Vagina (tissue), 2 donors: Measurements from ENCODE around the gene RALBP1. TPM values are rescaled to one million over a fixed set of nuclear protein-coding genes. Genes with fewer than 3 reads are reported as not detected.

Source experiments
- DNase-seq, 2 donors: peaks; one replicate each; pipeline ENCODE4 v3.0.0-alpha.2; 2017; ENCODE audit errors: extremely low spot score in 2 of 2
- H3K27ac ChIP-seq: fragments of 200-600 bp; sonication (generic); one replicate; pipeline ENCODE4 v1.5.1; 2019
- H3K27me3 ChIP-seq: fragments of 200-600 bp; sonication (generic); one replicate; pipeline ENCODE4 v1.5.1; 2019
- H3K36me3 ChIP-seq, 2 donors: fragments of 200-600 bp; sonication (generic); one replicate each; pipeline ENCODE4 v1.5.1; 2017 to 2019
- H3K4me1 ChIP-seq: fragments of 200-600 bp; sonication (generic); one replicate; pipeline ENCODE4 v1.5.1; 2019
- H3K4me3 ChIP-seq, 2 donors: fragments of 200-600 bp; sonication (generic); 1 replicate in 1 of 2; 2 replicates in 1 of 2; pipeline ENCODE4 v1.5.1; 2016 to 2019
- H3K9me3 ChIP-seq: fragments of 200-600 bp; sonication (generic); one replicate; pipeline ENCODE4 v1.5.1; 2019
- POLR2A ChIP-seq, 2 donors: fragments of 450-650 bp; IDR thresholded peaks; one replicate each; pipeline ENCODE4 v1.6.1; 2017; ENCODE audit warnings: antibody characterized with exemption in 2 of 2, mild to moderate bottlenecking in 2 of 2, moderate library complexity in 2 of 2
- POLR2AphosphoS5 ChIP-seq, 2 donors: sonication (generic); formaldehyde crosslinking; IDR thresholded peaks; one replicate each; pipeline ENCODE4 v1.9.0; 2017; ENCODE audit warnings: antibody characterized with exemption in 2 of 2, mild to moderate bottlenecking in 2 of 2, low read depth in 1 of 2; ENCODE audit not compliant: insufficient read depth in 1 of 2
- intact Hi-C: fragments of 100-400 bp; cut with DNase I; formaldehyde crosslinking; loops from one replicate; pipeline ENCODE4 v1.15.1; 2023
- total RNA-seq: library from RNA; depleted of rRNA; stranded (reverse); fragments of >200 nt; gene quantifications from one replicate; pipeline ENCODE4 v1.2.3, GENCODE V29; 2016
- TF ChIP-seq, protein P1 (sequence below), 3 experiments: fragments of 450-650 bp in 2 of 3; fragments of 200-600 bp in 1 of 3; sonication (generic) in 1 of 3; IDR thresholded peaks; one replicate each; pipeline ENCODE4 v1.5.1; 2017 to 2019; ENCODE audit warnings: antibody characterized with exemption in 3 of 3, mild to moderate bottlenecking in 2 of 3, moderate library complexity in 2 of 3

The RALBP1 gene
- total RNA-seq, 1 donor from 2014 or later, result 65.6 TPM

DNA sequence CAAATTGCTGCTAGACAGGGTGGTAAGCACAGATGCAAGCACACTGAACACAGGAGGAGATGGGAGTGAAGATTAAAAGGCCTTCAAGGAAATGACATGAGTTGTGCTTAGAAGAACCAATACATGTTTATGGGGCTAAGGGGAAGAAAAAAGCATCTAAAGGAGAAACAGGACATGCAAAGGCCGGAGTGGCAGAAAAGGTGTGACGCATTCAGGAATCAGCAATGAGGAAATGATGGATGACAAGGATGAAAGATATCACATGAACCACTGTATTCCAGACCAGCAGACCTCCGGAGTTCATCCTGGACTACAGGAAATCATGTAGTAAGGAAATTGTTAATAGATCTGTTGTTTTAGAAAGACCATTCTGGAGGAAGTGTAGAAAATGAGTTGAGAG, 96.2 kb downstream of the RALBP1 start:
- intact Hi-C loops, result no loop called here
- H3K4me3 ChIP-seq, result no peak overlapping the region
- H3K27ac ChIP-seq, result no peak overlapping the region
- no peak for TF ChIP-seq POLR2AphosphoS5 (IDR thresholded peaks at IDR 0.05; ENCODE audit: insufficient read depth in 1 of 2, low read depth in 1 of 2)
- TF ChIP-seq, protein P1, sequence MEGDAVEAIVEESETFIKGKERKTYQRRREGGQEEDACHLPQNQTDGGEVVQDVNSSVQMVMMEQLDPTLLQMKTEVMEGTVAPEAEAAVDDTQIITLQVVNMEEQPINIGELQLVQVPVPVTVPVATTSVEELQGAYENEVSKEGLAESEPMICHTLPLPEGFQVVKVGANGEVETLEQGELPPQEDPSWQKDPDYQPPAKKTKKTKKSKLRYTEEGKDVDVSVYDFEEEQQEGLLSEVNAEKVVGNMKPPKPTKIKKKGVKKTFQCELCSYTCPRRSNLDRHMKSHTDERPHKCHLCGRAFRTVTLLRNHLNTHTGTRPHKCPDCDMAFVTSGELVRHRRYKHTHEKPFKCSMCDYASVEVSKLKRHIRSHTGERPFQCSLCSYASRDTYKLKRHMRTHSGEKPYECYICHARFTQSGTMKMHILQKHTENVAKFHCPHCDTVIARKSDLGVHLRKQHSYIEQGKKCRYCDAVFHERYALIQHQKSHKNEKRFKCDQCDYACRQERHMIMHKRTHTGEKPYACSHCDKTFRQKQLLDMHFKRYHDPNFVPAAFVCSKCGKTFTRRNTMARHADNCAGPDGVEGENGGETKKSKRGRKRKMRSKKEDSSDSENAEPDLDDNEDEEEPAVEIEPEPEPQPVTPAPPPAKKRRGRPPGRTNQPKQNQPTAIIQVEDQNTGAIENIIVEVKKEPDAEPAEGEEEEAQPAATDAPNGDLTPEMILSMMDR (IDR thresholded peaks at IDR 0.05), result no peak
- TF ChIP-seq POLR2A (IDR thresholded peaks at IDR 0.05), result no peak
- H3K36me3 ChIP-seq, result peaks cover 0 to 32% of the 10 kb centered on the region in 2 donors
- no peak for DNase-seq
- H3K27me3 ChIP-seq, result no peaks in the 10 kb centered on the region
- no peaks in the 10 kb centered on the region for H3K9me3 ChIP-seq
- peaks cover 14% of the 10 kb centered on the region for H3K4me1 ChIP-seq

DNA sequence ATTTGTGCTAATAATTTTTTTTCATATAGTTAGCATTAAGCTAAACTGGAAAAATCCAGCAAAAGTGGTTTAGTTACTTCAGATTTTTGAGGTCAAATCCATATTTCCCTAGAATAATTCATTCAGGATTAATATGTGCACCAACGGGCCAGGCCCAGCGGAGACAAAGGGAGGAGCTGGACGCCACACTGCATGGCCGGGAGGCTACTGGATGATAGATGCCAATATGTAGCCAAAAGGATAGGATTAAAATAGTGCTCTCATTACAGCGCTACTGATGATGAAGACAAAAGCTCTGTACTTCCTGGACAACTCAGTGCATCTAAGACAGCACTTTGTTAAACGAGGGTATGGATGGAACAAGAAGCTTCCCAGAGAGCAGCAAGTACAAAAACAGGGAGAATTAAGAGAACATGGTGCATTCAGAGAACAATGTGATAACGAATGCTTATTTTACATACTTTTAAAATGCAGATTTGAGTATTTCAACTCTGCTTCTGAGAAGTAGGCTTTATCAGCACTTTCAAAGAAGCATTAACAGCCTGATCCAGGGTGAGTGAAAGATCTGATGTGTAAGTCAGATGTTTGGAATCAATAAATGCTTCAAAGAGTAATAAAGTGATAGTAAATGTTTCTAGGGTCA, 99.3 kb downstream of the RALBP1 start:
- Histone ChIP-seq H3K9me3 (no peaks in the 10 kb centered on the region), H3K27ac (no peak overlapping the region), H3K27me3 (no peaks in the 10 kb centered on the region), H3K4me3 (no peak overlapping the region), H3K4me1 (peaks cover 19% of the 10 kb centered on the region), H3K36me3 (peaks cover 0 to 31% of the 10 kb centered on the region in 2 donors)
- intact Hi-C loops, result no loop called here
- no peak for DNase-seq
- no peak for TF ChIP-seq POLR2A (IDR thresholded peaks at IDR 0.05)
- TF ChIP-seq, protein P1 (IDR thresholded peaks at IDR 0.05), result no peak
- TF ChIP-seq POLR2AphosphoS5 (IDR thresholded peaks at IDR 0.05; ENCODE audit: insufficient read depth in 1 of 2, low read depth in 1 of 2), result no peak

DNA sequence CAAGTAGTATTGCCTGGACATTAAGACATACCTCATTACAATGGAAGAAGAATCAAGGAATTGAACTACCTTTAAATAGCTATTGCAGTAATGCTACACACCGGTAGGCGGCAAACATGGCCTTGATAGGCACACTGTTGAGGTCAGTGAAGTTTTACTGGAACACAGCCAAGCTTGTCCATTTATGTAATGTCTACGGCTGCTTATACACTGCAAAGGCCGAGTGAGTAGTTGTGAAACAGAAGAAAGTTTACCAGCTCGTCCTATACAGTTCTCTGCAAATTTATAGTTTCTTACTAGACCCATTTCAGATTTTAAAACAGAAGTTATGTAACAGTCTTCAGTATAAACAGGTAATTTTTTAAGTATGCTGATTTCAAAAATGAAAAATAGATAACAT, 100.2 kb downstream of the RALBP1 start:
- H3K27ac ChIP-seq, result peak overlapping the region; percentile 15
- H3K27me3 ChIP-seq, result no peaks in the 10 kb centered on the region
- H3K4me3 ChIP-seq, result no peak overlapping the region
- H3K36me3 ChIP-seq, result peaks cover 0 to 31% of the 10 kb centered on the region in 2 donors
- peaks cover 19% of the 10 kb centered on the region for H3K4me1 ChIP-seq
- TF ChIP-seq POLR2A (IDR thresholded peaks at IDR 0.05), result no peak
- peak in 1 of 2 donors; percentile 78 for TF ChIP-seq POLR2AphosphoS5 (IDR thresholded peaks at IDR 0.05; ENCODE audit: insufficient read depth in 1 of 2, low read depth in 1 of 2)
- TF ChIP-seq, protein P1 (IDR thresholded peaks at IDR 0.05), result peak; percentile 43 to 60 (median 56)
- intact Hi-C loops, result no loop called here
- no peak for DNase-seq
- H3K9me3 ChIP-seq, result no peaks in the 10 kb centered on the region

DNA sequence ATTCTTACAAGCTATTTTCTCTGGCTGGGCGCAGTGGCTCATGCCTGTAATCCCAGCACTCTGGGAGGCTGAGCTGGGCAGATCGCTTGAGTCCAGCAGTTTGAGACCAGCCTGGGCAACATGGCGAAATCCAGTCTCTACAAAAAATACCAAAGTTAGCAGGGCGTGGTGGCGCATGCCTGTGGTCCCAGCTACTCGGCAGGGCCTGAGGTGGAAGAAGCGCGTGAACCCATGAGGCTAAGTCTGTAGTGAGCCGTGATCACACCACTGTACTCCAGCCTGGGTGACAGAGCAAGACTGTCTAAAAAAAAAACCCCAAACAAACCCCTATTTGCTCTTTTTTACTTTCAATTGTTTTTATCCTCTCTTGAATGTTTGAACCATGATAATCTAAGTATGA, 102.0 kb downstream of the RALBP1 start:
- intact Hi-C loops, result no loop called here
- no peak for TF ChIP-seq POLR2AphosphoS5 (IDR thresholded peaks at IDR 0.05; ENCODE audit: insufficient read depth in 1 of 2, low read depth in 1 of 2)
- no peak overlapping the region for H3K4me3 ChIP-seq
- H3K9me3 ChIP-seq, result no peaks in the 10 kb centered on the region
- H3K4me1 ChIP-seq, result peaks cover 19% of the 10 kb centered on the region
- no peaks in the 10 kb centered on the region for H3K27me3 ChIP-seq
- DNase-seq, result no peak
- H3K27ac ChIP-seq, result no peak overlapping the region
- peaks cover 0 to 45% of the 10 kb centered on the region in 2 donors for H3K36me3 ChIP-seq

DNA sequence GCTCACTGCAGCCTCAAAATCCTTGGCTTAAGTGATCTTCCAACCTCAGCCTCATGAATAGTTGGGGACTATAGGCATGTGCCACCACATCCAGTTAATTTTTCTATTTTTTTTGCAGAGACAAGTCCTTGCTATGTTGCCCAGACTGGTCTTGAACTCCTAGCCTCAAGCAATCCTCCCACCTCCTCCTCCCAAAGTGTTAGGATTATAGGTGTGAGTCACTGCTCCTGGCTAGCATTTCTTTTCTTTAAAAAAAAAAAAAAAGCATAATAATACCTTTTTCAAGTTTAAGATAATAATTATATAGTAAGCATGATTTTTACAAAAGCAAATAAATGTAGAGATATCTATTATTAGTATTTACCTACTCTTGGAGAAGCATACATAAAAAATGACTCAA, 103.0 kb downstream of the RALBP1 start:
- intact Hi-C loops, result no loop called here
- TF ChIP-seq, protein P1 (IDR thresholded peaks at IDR 0.05), result no peak
- TF ChIP-seq POLR2A (IDR thresholded peaks at IDR 0.05), result no peak
- TF ChIP-seq POLR2AphosphoS5 (IDR thresholded peaks at IDR 0.05; ENCODE audit: insufficient read depth in 1 of 2, low read depth in 1 of 2), result no peak
- no peaks in the 10 kb centered on the region for H3K27me3 ChIP-seq
- no peak for DNase-seq
- no peak overlapping the region for H3K27ac ChIP-seq
- H3K4me3 ChIP-seq, result no peak overlapping the region
- peaks cover 19% of the 10 kb centered on the region for H3K4me1 ChIP-seq
- no peaks in the 10 kb centered on the region for H3K9me3 ChIP-seq
- H3K36me3 ChIP-seq, result peaks cover 0 to 51% of the 10 kb centered on the region in 2 donors
